ENCODE results near the gene ANO6. TPM values are rescaled to one million over a fixed set of nuclear protein-coding genes. Genes with fewer than 3 reads are reported as not detected.

The ANO6 gene
- polyA plus RNA-seq, 1 donor from 2014 or later: 9.0 TPM

- H4K20me1 ChIP-seq (ENCODE audit: insufficient read depth): no peaks in the 10 kb centered on the region
- no peak overlapping the region for H3K27ac ChIP-seq (ENCODE audit: low read length)
- H3K9me3 ChIP-seq (ENCODE audit: low read length): no peaks in the 10 kb centered on the region
- no peak for TF ChIP-seq TAF1 (IDR thresholded peaks at IDR 0.05; ENCODE audit: low read depth)
- no peak for TF ChIP-seq REST (IDR thresholded peaks at IDR 0.05; ENCODE audit: borderline replicate concordance)
- no peak for TF ChIP-seq EZH2 (IDR thresholded peaks at IDR 0.05; ENCODE audit: borderline replicate concordance, insufficient read depth, low read length, poor library complexity, severe bottlenecking)
- no peak for TF ChIP-seq EP300 (conservative IDR thresholded peaks at IDR 0.05; ENCODE audit: poor library complexity, severe bottlenecking)
- no peak for TF ChIP-seq SMC3 (conservative IDR thresholded peaks at IDR 0.05; ENCODE audit: poor library complexity)
- no peak for TF ChIP-seq MXI1 (conservative IDR thresholded peaks at IDR 0.05; ENCODE audit: poor library complexity, severe bottlenecking)
- no peak for TF ChIP-seq POLR2AphosphoS5 (IDR thresholded peaks at IDR 0.05)
- TF ChIP-seq RAD21 (conservative IDR thresholded peaks at IDR 0.05): no peak
- TF ChIP-seq CTCF (IDR thresholded peaks at IDR 0.05; ENCODE audit: poor library complexity, severe bottlenecking): no peak
- no peaks in the 10 kb centered on the region for H3K79me2 ChIP-seq (replicated peaks; ENCODE audit: insufficient read depth, low read length)
- H3K27me3 ChIP-seq (ENCODE audit: insufficient read depth, low read depth, low read length): no peaks in the 10 kb centered on the region
- no peak overlapping the region for H3K9ac ChIP-seq (ENCODE audit: low read length)
- H2AFZ ChIP-seq (ENCODE audit: low read depth, low read length): no peak overlapping the region
- no peaks in the 10 kb centered on the region for H3K36me3 ChIP-seq (ENCODE audit: insufficient read depth, low read length)
- no peak overlapping the region for H3K4me2 ChIP-seq (ENCODE audit: low read length)
- H3K9me2 ChIP-seq (ENCODE audit: insufficient read depth, low read length): no peaks in the 10 kb centered on the region
- H3F3A ChIP-seq (ENCODE audit: insufficient read depth, low read length, poor library complexity, severe bottlenecking): no peaks in the 10 kb centered on the region
- H3K4me3 ChIP-seq (ENCODE audit: low read length): no peak overlapping the region
Measured at GRCh38 chr12:45473636-45474035, 257.7 kb downstream of the ANO6 start.

- TF ChIP-seq TAF1 (IDR thresholded peaks at IDR 0.05; ENCODE audit: low read depth) (no peak), CTCF (IDR thresholded peaks at IDR 0.05; ENCODE audit: poor library complexity, severe bottlenecking) (no peak), POLR2AphosphoS5 (IDR thresholded peaks at IDR 0.05) (no peak), REST (IDR thresholded peaks at IDR 0.05; ENCODE audit: borderline replicate concordance) (no peak), RAD21 (conservative IDR thresholded peaks at IDR 0.05) (no peak), EP300 (conservative IDR thresholded peaks at IDR 0.05; ENCODE audit: poor library complexity, severe bottlenecking) (no peak), SMC3 (conservative IDR thresholded peaks at IDR 0.05; ENCODE audit: poor library complexity) (no peak)
- H3K79me2 ChIP-seq (replicated peaks; ENCODE audit: insufficient read depth, low read length): no peaks in the 10 kb centered on the region
Measured at GRCh38 chr12:45475594-45475993, 259.7 kb downstream of the ANO6 start.

More at GRCh38 chr12:45475594-45475993, 259.7 kb downstream of the ANO6 start:
- Histone ChIP-seq H3K4me3 (ENCODE audit: low read length) (no peak overlapping the region), H3K4me2 (ENCODE audit: low read length) (no peak overlapping the region), H4K20me1 (ENCODE audit: insufficient read depth) (no peaks in the 10 kb centered on the region), H3K36me3 (ENCODE audit: insufficient read depth, low read length) (no peaks in the 10 kb centered on the region), H3K27me3 (ENCODE audit: insufficient read depth, low read depth, low read length) (no peaks in the 10 kb centered on the region), H2AFZ (ENCODE audit: low read depth, low read length) (no peak overlapping the region), H3F3A (ENCODE audit: insufficient read depth, low read length, poor library complexity, severe bottlenecking) (no peaks in the 10 kb centered on the region), H3K9me2 (ENCODE audit: insufficient read depth, low read length) (no peaks in the 10 kb centered on the region), H3K9ac (ENCODE audit: low read length) (no peak overlapping the region), H3K9me3 (ENCODE audit: low read length) (no peaks in the 10 kb centered on the region), H3K27ac (ENCODE audit: low read length) (no peak overlapping the region)
